ENCODE measurements around the gene STAG3.
"Not testable (repeated sequence)": the region's sequence is repeated elsewhere in the genome, so short reads cannot be mapped to it uniquely, and the experiment has no call there.

STAG3 gene

GRCh38 chr7:100173806-100174495 lies 3.8 kb upstream of the STAG3 start:
- DNase-seq = no peak

GRCh38 chr7:100174582-100174981 lies 3.1 kb upstream of the STAG3 start:
- DNase-seq = no peak

GRCh38 chr7:100175296-100175935 lies 2.3 kb upstream of the STAG3 start:
- DNase-seq = no peak

- DNase-seq = no peak
These were observed 1.3 kb upstream of the STAG3 start for GRCh38 chr7:100176096-100177044.

- not testable (repeated sequence) for DNase-seq
These were observed 2.4 kb downstream of the STAG3 start for GRCh38 chr7:100180084-100180483.

GRCh38 chr7:100182616-100183015 lies 4.9 kb downstream of the STAG3 start:
- not testable (repeated sequence) for DNase-seq

GRCh38 chr7:100183090-100183489 lies 5.4 kb downstream of the STAG3 start:
- DNase-seq = not testable (repeated sequence)

GRCh38 chr7:100185726-100186125 lies 8.0 kb downstream of the STAG3 start:
- DNase-seq = no peak

GRCh38 chr7:100189061-100189460 lies 11.3 kb downstream of the STAG3 start:
- no peak for DNase-seq

GRCh38 chr7:100190048-100190711 lies 12.5 kb downstream of the STAG3 start:
- DNase-seq = peak; percentile 77

- no peak for DNase-seq
These were observed 14.1 kb downstream of the STAG3 start for GRCh38 chr7:100191775-100192174.

- DNase-seq = not testable (repeated sequence)
These were observed 14.7 kb downstream of the STAG3 start for GRCh38 chr7:100192281-100192862.

- no peak for DNase-seq
These were observed 15.3 kb downstream of the STAG3 start for GRCh38 chr7:100192969-100193368.

- no peak for DNase-seq
These were observed 17.5 kb downstream of the STAG3 start for GRCh38 chr7:100195222-100195621.

GRCh38 chr7:100195901-100196322 lies 18.2 kb downstream of the STAG3 start:
- DNase-seq = not testable (repeated sequence)

- DNase-seq = no peak
These were observed 20.5 kb downstream of the STAG3 start for GRCh38 chr7:100198266-100198665.

- DNase-seq = no peak
These were observed 23.0 kb downstream of the STAG3 start for GRCh38 chr7:100200693-100201092.

- DNase-seq = no peak
These were observed 26.7 kb downstream of the STAG3 start for GRCh38 chr7:100204454-100204853.

- no peak for DNase-seq
These were observed 31.2 kb downstream of the STAG3 start for GRCh38 chr7:100208911-100209408.

GRCh38 chr7:100209493-100209892 lies 31.8 kb downstream of the STAG3 start:
- no peak for DNase-seq

- DNase-seq = no peak
These were observed 33.1 kb downstream of the STAG3 start for GRCh38 chr7:100210805-100211204.

- DNase-seq = no peak
These were observed 33.6 kb downstream of the STAG3 start for GRCh38 chr7:100211342-100211780.
